HepG2 (cell line): ENCODE measurements around the gene UQCRHL. TPM values are rescaled to one million over a fixed set of nuclear protein-coding genes. Genes with fewer than 3 reads are reported as not detected.
A peak's percentile ranks its signal among the peaks of the same experiment; 100 is the strongest.

Experiments used
- FLYWCH1 ChIP-seq: sonication (generic); formaldehyde crosslinking; IDR thresholded peaks from 2 replicates; pipeline ENCODE4 v1.8.1; 2023; ENCODE audit warnings: mild to moderate bottlenecking, missing genetic modification reagents
- MNT ChIP-seq: fragments of 450-650 bp; IDR thresholded peaks from 2 replicates; pipeline ENCODE4 v1.6.1; 2016
- NCOA1 ChIP-seq: sonication (generic); formaldehyde crosslinking; IDR thresholded peaks from 2 replicates; pipeline ENCODE4 v1.9.0; 2021; ENCODE audit warnings: missing genetic modification reagents
- PCBP1 ChIP-seq: fragments of 200-400 bp; formaldehyde crosslinking; IDR thresholded peaks from 2 replicates; pipeline ENCODE4 v1.6.1; 2017; ENCODE audit warnings: mild to moderate bottlenecking, low read depth, low read length, borderline replicate concordance
- PHF5A ChIP-seq: IDR thresholded peaks from one replicate; pipeline ENCODE4 v1.6.1; 2018; ENCODE audit warnings: low read depth, missing genetic modification reagents; ENCODE audit not compliant: unreplicated experiment
- RARG ChIP-seq: sonication (generic); formaldehyde crosslinking; IDR thresholded peaks from 2 replicates; pipeline ENCODE4 v1.4.0; 2020; ENCODE audit warnings: low read depth, mild to moderate bottlenecking, missing genetic modification reagents
- RERE ChIP-seq: IDR thresholded peaks from 2 replicates; pipeline ENCODE4 v1.6.1; 2016; ENCODE audit warnings: low read depth, missing genetic modification reagents, missing compliant biosample characterization
- SIN3A ChIP-seq: IDR thresholded peaks from 2 replicates; pipeline ENCODE4 v1.6.1; 2011; ENCODE audit warnings: low read depth, mild to moderate bottlenecking, control low read depth, low read length, borderline replicate concordance
- YY1 ChIP-seq: IDR thresholded peaks from 2 replicates; pipeline ENCODE4 v1.6.1; 2011; ENCODE audit warnings: low read length, low read depth, moderate library complexity, mild to moderate bottlenecking; ENCODE audit not compliant: insufficient read depth, insufficient replicate concordance
- ZBTB38 ChIP-seq: sonication (generic); formaldehyde crosslinking; IDR thresholded peaks from 2 replicates; pipeline ENCODE4 v1.5.1; 2020; ENCODE audit warnings: mild to moderate bottlenecking, missing genetic modification reagents
- ZMYM3 ChIP-seq: sonication (generic); formaldehyde crosslinking; IDR thresholded peaks from 2 replicates; pipeline ENCODE4 v1.5.1; 2020; ENCODE audit warnings: mild to moderate bottlenecking, missing genetic modification reagents
- ZNF275 ChIP-seq: sonication (generic); formaldehyde crosslinking; IDR thresholded peaks from 2 replicates; pipeline ENCODE4 v1.8.0; 2022; ENCODE audit warnings: missing genetic modification reagents, mild to moderate bottlenecking, inconsistent platforms, borderline replicate concordance
- ZNF33B ChIP-seq: sonication (generic); formaldehyde crosslinking; IDR thresholded peaks from 2 replicates; pipeline ENCODE4 v1.5.1; 2020; ENCODE audit warnings: mild to moderate bottlenecking, missing genetic modification reagents
- ZNF441 ChIP-seq: sonication (generic); formaldehyde crosslinking; IDR thresholded peaks from 2 replicates; pipeline ENCODE4 v1.7.0; 2021; ENCODE audit warnings: missing genetic modification reagents, borderline replicate concordance
- ZNF558 ChIP-seq: sonication (generic); formaldehyde crosslinking; IDR thresholded peaks from 2 replicates; pipeline ENCODE4 v1.9.0; 2022; ENCODE audit warnings: mild to moderate bottlenecking, missing genetic modification reagents, borderline replicate concordance
- ZNF589 ChIP-seq: sonication (generic); formaldehyde crosslinking; conservative IDR thresholded peaks from 2 replicates; pipeline ENCODE4 v1.8.0; 2022; ENCODE audit warnings: mild to moderate bottlenecking, moderate library complexity, missing genetic modification reagents
- polyA plus RNA-seq, 8 experiments: library from polyadenylated mRNA; depleted of rRNA in 3 of 8; stranded (reverse) in 7 of 8; unstranded in 1 of 8; fragments of >200 nt; fragmentation: Illumina TruSeq in 4 of 8; extraction: Trizol in 4 of 8; gene quantifications; 2 replicates each; pipeline versions ENCODE4 v1.2.1 to v1.2.3, GENCODE V29; 2011 to 2016; ENCODE audit warnings: low read depth in 4 of 8, missing spikeins in 1 of 8, mixed read lengths in 1 of 8; ENCODE audit not compliant: insufficient read depth in 1 of 8
- total RNA-seq, 5 experiments: library from RNA; depleted of rRNA; stranded (reverse); fragments of >200 nt; fragmentation: Illumina TruSeq; extraction: Trizol; gene quantifications; 2 replicates each; pipeline ENCODE4 v1.2.3, GENCODE V29; 2016; ENCODE audit warnings: low read depth in 1 of 5
- TF ChIP-seq, protein P1 (sequence below): sonication (generic); formaldehyde crosslinking; IDR thresholded peaks from 2 replicates; pipeline ENCODE4 v1.4.0; 2020; ENCODE audit warnings: missing genetic modification reagents
- TF ChIP-seq, protein P2 (sequence below): sonication (generic); formaldehyde crosslinking; IDR thresholded peaks from 2 replicates; pipeline ENCODE4 v1.8.0; 2022; ENCODE audit warnings: mild to moderate bottlenecking, missing genetic modification reagents, moderate library complexity

The UQCRHL gene
- total and polyA plus RNA-seq, 2 of the 13 experiments (the other 11 are each of a cell fraction or from before 2014, with no cell fraction given): 1.8 to 2.3 TPM

DNA sequence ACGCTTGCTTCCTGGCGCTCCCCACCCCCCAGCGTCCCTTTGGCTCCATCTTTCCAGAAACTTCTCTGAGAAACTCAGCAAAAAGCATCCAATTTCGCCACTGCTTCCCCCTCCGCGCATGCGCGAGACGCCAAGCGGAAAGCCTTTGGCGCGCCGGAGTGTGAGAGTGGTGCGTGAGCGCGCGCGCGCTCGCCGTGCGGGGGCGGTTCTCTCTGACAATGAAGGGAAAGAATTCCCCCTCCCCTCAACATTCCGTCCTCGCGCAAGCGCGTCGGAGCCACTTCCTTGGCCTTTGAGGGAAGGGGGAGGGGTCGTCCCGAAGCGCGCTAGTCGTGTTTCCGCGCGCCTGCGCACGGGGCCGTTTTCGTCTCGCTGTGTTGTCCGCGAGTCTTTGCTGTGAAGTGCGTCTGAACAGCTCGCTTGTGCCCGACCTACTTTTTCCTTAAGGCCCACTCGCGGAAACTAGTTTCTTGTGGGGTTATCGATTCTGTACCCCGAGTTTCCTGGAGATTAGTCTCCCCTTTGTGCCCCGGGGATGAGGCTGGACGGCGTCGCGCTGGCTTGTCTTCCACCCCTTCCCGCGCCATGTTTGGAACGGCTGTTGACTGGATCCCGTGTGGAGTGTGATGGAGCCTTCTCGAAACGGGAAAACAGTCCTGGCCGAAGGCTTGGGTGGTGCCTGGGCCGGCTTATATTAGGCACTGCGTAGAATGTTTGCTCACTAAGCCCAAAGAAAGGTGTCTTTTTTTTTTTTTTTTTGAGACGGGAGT lies 28.5 kb upstream of the UQCRHL start (continued):
- TF ChIP-seq RERE (CRISPR knock-in tag) (no peak), ZBTB38 (CRISPR knock-in tag) (peak; percentile 98), ZNF275 (CRISPR knock-in tag) (peak; percentile 48; the same call in 1 of the 2 replicates), ZNF33B (CRISPR knock-in tag) (no peak), ZNF441 (CRISPR knock-in tag) (peak; percentile 82), ZMYM3 (no peak), YY1 (peak; percentile 75), ZNF558 (CRISPR knock-in tag) (no peak), FLYWCH1 (CRISPR knock-in tag) (no peak), PCBP1 (0 out of 2 replicates have a peak, but pooled peaks have one; percentile 55), SIN3A (0 out of 2 replicates have a peak, but pooled peaks have one; percentile 60), PHF5A (CRISPR knock-in tag) (peak; percentile 18), ZNF589 (no peak), MNT (no peak; the same call in 1 of the 2 replicates), RARG (CRISPR knock-in tag) (no peak), NCOA1 (CRISPR knock-in tag) (no peak)
- TF ChIP-seq, protein P1, sequence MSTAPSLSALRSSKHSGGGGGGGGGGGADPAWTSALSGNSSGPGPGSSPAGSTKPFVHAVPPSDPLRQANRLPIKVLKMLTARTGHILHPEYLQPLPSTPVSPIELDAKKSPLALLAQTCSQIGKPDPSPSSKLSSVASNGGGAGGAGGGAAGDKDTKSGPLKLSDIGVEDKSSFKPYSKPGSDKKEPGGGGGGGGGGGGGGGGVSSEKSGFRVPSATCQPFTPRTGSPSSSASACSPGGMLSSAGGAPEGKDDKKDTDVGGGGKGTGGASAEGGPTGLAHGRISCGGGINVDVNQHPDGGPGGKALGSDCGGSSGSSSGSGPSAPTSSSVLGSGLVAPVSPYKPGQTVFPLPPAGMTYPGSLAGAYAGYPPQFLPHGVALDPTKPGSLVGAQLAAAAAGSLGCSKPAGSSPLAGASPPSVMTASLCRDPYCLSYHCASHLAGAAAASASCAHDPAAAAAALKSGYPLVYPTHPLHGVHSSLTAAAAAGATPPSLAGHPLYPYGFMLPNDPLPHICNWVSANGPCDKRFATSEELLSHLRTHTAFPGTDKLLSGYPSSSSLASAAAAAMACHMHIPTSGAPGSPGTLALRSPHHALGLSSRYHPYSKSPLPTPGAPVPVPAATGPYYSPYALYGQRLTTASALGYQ (CRISPR knock-in tag): no peak
- TF ChIP-seq, protein P2, sequence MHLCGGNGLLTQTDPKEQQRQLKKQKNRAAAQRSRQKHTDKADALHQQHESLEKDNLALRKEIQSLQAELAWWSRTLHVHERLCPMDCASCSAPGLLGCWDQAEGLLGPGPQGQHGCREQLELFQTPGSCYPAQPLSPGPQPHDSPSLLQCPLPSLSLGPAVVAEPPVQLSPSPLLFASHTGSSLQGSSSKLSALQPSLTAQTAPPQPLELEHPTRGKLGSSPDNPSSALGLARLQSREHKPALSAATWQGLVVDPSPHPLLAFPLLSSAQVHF: no peak
